Activated T-cell treated with anti-CD3 and anti-CD28 coated beads for 4 hours (primary cell): Measurements from ENCODE around the gene ZFP91.
A peak's percentile ranks its signal among the peaks of the same experiment; 100 is the strongest.

Experiments used
- DNase-seq: peaks from one replicate; pipeline ENCODE4 v3.0.0-alpha.2; 2020

ZFP91 gene

DNA sequence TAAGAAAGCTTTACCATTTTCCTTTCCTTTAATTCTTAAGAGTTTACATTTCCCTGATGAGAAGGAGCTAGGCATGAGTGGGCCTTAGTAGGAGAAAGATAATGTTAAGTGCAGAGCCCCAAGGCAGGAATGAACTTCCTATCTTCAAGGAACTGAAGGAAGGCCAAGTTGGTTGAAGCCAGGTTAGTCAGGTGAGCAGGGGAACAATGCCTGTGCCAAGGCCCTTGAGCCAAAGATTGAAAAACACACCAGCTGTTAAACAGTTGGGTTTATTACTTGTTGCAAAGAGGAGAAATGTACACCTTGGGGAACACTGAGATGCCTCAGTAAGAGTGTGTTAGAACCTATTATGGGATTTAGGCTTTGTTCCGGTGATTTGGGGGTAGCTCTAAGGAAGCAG is 53.6 kb downstream of the ZFP91 start:
- no peak for DNase-seq

DNA sequence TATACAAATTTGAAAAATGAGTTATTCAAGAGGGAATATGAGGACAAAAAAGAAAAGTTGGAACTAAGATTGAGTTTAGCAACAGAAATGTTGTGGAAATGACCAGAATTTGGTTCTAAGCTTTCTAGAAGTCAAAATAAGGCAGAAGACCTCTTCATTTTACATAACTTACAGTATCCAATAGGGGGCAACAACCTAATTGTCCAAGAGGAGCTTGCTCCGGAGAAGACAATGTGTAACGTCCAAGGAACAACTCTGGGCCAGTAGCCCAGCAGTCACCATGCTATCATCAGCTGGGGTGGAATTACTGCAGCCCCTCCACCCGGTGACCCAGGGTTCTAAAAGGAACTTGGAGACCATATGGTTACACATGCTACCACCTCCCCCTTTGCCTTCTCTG is 57.7 kb downstream of the ZFP91 start:
- no peak for DNase-seq

- DNase-seq = no peak
Observed at GRCh38 chr11:58637371-58637770, 58.5 kb downstream of the ZFP91 start.

DNA sequence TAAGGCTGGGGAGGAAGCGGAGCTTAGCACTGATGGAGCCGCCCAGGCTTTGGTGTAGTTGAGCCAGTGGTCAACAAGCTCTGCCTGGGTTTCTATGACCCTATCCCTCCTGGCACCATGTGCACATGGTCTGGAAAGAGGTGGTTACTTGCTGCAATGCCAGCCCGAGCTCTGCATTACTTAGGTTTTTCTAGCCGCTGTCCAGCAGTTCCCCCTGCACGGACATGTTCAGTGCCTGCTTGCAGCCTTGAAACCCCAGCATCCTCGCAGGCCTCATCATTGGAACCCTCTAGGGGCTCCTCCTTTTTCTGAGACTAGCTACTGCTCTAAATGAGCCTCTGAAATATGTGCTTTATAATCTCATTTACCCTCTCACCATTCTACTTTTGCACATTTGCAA is 60.2 kb downstream of the ZFP91 start:
- no peak for DNase-seq

DNA sequence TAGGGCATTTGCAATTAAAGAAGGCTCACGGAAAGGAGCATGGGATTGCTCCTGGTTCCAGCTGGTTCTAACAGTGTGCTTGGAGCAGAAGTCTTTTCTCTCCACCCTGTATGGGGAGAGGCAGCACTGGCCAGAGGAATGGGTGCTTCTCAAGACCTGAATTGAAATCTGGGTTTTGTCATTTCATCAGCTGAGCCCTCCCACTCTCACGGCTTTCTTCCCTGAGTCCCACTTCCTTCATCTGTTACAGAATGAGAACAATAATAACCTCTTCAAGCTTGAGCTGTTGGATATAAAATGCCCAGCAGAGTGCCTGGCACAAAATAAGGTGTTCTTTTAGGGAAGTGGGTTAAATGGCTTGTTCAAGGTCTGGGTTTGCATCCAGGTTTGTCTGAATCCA is 60.8 kb downstream of the ZFP91 start:
- no peak for DNase-seq

DNA sequence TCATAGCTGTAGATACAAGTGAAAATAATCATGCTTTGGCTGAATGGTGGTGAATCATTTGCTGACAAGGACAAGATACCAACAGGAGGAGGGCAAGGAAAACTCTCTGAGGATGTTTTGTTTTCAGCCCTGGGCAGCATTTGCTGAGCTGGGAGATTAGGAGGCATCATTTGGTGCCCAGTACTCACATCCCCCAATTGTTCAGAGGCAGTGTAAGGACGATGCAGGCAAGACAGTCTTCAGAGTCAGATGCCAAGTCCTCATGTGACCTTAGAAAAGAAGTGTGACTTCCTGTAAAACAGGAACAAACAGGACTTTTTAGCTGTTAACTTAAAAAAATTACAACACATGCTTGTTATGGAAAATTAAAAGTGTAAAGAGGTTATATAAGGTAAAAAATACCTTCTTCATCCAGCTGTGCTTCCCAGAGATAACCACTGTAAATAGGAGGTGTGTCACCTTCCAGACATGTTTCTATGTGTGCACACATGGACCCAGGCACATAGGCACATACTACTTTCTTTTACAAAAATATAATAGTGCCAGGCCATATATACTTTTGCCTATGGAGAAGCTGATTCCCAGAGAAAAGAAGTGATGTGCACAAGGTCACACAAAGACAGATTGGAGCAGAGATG is 61.6 kb downstream of the ZFP91 start:
- DNase-seq = no peak

GRCh38 chr11:58641341-58641740 is 62.5 kb downstream of the ZFP91 start:
- DNase-seq = no peak

DNA sequence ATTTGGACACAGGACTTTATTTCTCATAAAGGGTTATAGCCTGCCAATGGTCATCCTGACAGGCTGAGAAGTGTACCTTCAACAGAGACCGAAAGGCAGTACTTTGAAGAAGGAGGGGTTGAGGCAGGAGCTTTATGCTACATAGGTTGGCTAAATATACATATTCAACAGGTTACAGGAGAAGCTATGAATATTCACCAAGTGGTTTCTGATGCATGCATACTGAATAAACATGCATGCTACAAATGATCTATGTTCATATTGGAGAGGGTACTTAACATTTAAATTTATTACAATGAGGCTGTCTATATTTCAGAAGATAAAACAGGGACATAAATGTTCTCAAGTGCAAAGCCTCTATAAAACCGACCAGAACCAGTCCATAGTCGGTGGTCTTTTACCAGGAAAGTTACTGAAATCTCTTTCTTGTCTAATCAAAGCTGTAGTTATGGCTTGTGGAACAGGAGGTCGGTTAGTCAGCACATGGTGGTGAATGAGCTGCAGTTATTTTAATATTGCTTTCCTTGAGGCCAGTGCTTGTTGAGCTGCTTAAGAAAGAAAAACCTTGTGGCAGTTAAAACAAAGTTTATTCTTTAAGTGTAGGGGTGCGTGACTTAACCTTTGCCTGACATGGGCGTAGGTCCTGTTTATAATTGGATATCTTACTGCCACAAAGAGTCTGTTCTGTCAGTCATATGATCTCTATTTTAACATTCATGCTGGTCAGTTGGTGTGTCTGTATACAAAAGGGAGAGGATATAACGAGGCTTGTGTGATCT is 63.1 kb downstream of the ZFP91 start:
- no peak for DNase-seq

- DNase-seq = no peak
Observed at GRCh38 chr11:58645854-58646253, 67.0 kb downstream of the ZFP91 start.

DNA sequence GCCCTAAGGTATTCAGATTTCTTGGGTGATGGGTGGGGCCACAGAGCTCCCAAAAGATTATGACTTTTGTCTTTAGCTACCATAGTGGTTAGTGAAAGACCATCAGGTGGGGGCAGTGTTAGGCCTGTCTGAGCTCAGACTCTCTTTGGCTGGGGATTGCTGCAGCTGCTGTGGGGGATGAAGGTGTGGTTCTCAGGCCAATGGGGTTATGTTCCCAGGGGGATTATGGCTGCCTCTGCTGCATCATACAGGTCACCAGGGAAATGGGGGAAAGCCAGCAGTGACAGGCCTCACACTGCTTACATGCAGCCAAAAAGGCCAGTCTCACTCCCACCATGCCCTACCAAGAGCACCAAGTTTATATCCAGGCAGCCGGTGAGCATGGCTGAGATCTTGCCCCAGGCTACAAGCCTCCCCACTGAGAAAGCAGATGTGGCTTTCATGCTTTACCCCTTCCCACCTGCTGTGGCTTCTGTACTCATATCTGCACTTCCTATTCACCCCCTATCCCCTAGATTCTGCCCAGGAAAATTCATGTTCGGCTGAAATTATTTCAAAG is 68.4 kb downstream of the ZFP91 start:
- DNase-seq = no peak

DNA sequence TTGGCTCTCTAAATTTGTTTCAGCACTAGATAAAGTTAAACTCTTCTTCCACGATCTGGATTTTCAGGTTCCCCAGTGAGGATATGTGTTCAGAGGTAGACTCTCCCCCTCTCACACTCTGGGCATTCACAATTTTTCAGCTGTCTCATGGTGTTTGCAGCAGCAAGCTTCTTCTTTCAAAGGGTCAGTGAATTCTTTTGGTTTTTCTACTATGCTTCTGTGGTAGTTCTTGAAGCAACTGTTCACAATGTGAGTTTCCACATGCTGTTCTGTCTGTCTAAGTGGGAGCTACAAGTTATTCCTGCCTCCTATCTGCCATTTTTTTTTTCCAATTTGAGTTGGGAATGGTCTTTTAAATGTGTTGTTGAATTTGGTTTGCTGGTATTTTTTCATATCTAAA is 69.0 kb downstream of the ZFP91 start:
- DNase-seq = no peak

- DNase-seq = no peak
Observed at GRCh38 chr11:58649623-58650022, 70.8 kb downstream of the ZFP91 start.

GRCh38 chr11:58650496-58650895 is 71.6 kb downstream of the ZFP91 start:
- no peak for DNase-seq

- DNase-seq = no peak
Observed at GRCh38 chr11:58652726-58653280, 73.9 kb downstream of the ZFP91 start.

DNA sequence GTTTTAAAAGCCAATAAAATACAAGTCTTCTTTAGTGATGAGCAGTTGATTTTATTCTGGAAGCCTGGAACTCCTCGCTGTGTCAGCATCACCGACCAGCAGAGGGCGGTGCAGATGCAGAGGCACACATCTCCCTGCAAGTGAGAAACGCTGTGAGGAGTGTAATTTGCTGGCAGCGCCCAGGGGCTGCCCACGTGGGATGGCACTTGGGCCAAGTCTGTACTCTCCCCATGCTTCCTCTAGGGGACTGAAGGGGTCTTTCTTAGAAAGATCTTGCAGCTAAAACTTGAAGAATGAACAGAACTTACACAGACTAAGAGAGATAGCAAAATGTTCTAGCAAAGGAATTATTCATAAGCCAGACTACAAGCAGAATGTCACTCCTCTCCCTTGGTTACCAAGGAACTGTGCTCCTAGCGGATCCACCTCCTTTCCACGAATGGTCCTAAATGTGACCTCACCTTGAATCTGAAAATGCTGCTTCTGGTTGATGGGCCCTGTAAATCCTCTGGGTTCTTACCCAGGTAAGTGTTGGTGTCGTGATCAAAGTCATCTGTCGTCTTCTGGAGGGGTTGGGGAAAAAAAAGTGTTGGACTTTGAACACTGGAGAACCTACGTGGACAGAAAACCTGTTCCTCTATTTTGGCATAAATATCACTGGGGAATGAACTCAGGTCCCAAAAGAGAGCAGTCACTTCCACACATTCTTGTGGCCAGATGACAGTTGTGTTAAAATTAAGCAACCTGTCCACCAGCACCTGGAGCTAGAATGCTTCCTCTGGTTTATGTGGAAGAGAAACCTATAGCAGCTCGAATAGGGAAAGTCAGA is 75.4 kb downstream of the ZFP91 start:
- DNase-seq = peak; percentile 71

DNA sequence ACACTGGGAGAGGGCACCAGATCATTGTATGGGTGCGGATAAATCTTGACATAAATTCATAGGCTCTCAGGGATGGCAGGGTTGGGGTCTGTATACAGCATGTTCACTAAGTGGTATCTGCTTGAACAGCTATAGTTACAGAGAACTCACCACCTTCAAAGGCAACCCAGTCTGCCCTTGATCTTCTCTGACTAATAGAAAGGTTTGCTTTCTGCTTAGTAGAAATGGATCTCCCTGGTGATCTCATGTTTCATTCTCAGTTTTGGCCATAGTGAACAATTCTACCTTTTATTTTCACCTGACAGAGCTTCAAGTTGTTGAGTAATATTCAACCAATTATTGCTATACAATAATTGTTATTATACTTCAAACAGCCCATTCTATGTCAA is 76.0 kb downstream of the ZFP91 start:
- no peak for DNase-seq

DNA sequence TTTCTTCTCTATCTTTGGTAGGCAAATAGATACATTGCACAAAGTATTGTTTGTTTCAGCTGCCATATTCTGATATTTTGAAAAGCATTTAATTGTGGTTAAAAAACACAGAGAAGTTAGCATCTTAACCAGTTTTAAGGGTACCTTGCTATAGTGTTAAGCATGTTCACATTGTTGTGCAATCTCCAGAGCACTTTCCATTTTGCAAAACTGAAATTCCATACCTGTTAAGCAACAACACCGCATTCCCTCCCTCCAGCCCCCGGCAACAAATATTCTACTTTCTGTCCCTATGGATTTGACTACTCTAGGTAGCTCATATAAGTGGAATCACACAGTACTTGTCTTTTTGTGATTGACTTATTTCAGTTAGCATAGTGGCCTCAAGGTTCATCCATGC is 77.5 kb downstream of the ZFP91 start:
- no peak for DNase-seq

DNA sequence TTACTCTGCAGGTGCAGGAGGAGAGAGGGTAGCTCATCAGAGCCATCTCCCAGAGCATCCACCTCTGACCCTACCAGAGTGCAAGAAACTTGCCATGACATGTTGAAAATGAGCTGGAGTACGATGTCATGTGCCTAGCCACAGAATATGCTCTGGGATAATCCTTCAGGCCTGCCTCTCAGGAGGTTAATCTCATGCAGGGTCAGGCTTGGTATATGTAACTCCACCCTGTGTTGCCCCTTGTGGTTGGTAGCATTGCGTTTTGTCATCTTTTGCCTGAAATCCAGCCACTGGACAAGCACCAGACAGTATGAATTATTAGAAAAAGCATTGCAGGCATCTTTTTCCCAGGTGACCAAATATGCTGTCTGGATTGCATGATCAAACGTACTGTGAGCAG is 79.8 kb downstream of the ZFP91 start:
- DNase-seq = no peak

GRCh38 chr11:58659404-58659803 is 80.5 kb downstream of the ZFP91 start:
- DNase-seq = no peak

DNA sequence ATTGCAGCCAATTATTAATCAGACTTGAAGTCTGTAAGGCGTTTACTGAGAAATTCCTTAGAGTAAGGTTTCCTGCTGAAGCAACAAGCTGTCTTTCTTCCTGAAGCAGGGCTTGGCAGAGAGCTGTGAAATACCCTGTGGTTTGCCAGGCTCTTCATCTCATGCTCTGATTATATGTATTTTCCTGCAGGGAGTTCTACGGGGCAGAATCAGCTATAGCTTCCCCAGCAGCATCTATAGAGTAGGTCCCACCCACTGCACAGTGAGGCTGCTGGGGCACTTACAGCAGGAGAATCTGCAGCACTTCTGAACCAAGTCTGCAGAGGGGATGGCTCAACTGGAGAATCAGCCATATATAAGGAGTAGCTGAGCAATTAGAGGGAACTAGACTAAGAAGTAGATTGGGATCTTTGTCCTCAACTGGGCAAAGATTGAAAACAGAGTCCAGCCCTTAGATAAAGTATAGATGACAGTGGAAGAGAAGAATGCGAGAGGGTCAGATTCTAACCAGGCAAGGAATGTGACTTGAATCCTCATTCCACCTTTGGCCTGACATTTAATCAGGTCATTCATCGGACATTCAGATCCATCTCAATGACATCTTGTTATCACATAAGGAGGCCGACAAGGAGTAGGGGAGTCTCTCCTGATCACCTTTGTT is 81.2 kb downstream of the ZFP91 start:
- DNase-seq = no peak
